Vagina (tissue), 2 donors: ENCODE results near the gene KLHDC4. TPM values are rescaled to one million over a fixed set of nuclear protein-coding genes. Genes with fewer than 3 reads are reported as not detected.

ENCODE experiments used
- DNase-seq, 2 donors: peaks; one replicate each; pipeline ENCODE4 v3.0.0-alpha.2; 2017; ENCODE audit errors: extremely low spot score in 2 of 2
- H3K27ac ChIP-seq: fragments of 200-600 bp; sonication (generic); one replicate; pipeline ENCODE4 v1.5.1; 2019
- H3K27me3 ChIP-seq: fragments of 200-600 bp; sonication (generic); one replicate; pipeline ENCODE4 v1.5.1; 2019
- H3K36me3 ChIP-seq, 2 donors: fragments of 200-600 bp; sonication (generic); one replicate each; pipeline ENCODE4 v1.5.1; 2017 to 2019
- H3K4me1 ChIP-seq: fragments of 200-600 bp; sonication (generic); one replicate; pipeline ENCODE4 v1.5.1; 2019
- H3K4me3 ChIP-seq, 2 donors: fragments of 200-600 bp; sonication (generic); 1 replicate in 1 of 2; 2 replicates in 1 of 2; pipeline ENCODE4 v1.5.1; 2016 to 2019
- H3K9me3 ChIP-seq: fragments of 200-600 bp; sonication (generic); one replicate; pipeline ENCODE4 v1.5.1; 2019
- POLR2A ChIP-seq, 2 donors: fragments of 450-650 bp; IDR thresholded peaks; one replicate each; pipeline ENCODE4 v1.6.1; 2017; ENCODE audit warnings: antibody characterized with exemption in 2 of 2, mild to moderate bottlenecking in 2 of 2, moderate library complexity in 2 of 2
- POLR2AphosphoS5 ChIP-seq, 2 donors: sonication (generic); formaldehyde crosslinking; IDR thresholded peaks; one replicate each; pipeline ENCODE4 v1.9.0; 2017; ENCODE audit warnings: antibody characterized with exemption in 2 of 2, mild to moderate bottlenecking in 2 of 2, low read depth in 1 of 2; ENCODE audit not compliant: insufficient read depth in 1 of 2
- intact Hi-C: fragments of 100-400 bp; cut with DNase I; formaldehyde crosslinking; loops from one replicate; pipeline ENCODE4 v1.15.1; 2023
- total RNA-seq: library from RNA; depleted of rRNA; stranded (reverse); fragments of >200 nt; gene quantifications from one replicate; pipeline ENCODE4 v1.2.3, GENCODE V29; 2016
- TF ChIP-seq, protein P1 (sequence below), 3 experiments: fragments of 450-650 bp in 2 of 3; fragments of 200-600 bp in 1 of 3; sonication (generic) in 1 of 3; IDR thresholded peaks; one replicate each; pipeline ENCODE4 v1.5.1; 2017 to 2019; ENCODE audit warnings: antibody characterized with exemption in 3 of 3, mild to moderate bottlenecking in 2 of 3, moderate library complexity in 2 of 3

The KLHDC4 gene
- total RNA-seq, 1 donor from 2014 or later = 62.9 TPM

DNA sequence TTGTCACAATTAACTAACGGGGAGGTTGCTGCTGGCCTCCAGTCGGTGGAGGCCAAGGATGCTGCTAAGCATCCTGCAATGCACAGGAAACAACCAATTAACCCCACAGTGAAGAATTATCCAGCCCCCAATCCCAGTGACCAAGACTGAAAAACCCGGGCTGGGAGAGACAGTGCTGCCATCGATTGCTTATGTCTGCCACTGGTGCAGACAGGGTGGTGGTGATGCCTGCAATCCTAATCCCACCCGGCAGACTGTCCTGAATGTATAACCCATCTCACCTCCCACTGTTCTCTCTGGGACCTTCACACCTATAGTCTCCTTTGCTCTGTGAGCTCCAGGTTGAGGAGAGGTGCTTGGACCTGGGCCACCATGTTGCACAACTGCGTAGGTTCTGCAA, 42.3 kb upstream of the KLHDC4 start:
- Histone ChIP-seq H3K36me3 (no peaks in the 10 kb centered on the region), H3K27ac (no peak overlapping the region), H3K4me3 (no peak overlapping the region), H3K4me1 (peaks cover 17% of the 10 kb centered on the region), H3K9me3 (no peaks in the 10 kb centered on the region), H3K27me3 (peaks cover 3% of the 10 kb centered on the region)
- intact Hi-C loops = no loop called here
- no peak for DNase-seq
- TF ChIP-seq, protein P1, sequence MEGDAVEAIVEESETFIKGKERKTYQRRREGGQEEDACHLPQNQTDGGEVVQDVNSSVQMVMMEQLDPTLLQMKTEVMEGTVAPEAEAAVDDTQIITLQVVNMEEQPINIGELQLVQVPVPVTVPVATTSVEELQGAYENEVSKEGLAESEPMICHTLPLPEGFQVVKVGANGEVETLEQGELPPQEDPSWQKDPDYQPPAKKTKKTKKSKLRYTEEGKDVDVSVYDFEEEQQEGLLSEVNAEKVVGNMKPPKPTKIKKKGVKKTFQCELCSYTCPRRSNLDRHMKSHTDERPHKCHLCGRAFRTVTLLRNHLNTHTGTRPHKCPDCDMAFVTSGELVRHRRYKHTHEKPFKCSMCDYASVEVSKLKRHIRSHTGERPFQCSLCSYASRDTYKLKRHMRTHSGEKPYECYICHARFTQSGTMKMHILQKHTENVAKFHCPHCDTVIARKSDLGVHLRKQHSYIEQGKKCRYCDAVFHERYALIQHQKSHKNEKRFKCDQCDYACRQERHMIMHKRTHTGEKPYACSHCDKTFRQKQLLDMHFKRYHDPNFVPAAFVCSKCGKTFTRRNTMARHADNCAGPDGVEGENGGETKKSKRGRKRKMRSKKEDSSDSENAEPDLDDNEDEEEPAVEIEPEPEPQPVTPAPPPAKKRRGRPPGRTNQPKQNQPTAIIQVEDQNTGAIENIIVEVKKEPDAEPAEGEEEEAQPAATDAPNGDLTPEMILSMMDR (IDR thresholded peaks at IDR 0.05) = no peak
- TF ChIP-seq POLR2A (IDR thresholded peaks at IDR 0.05) (no peak), POLR2AphosphoS5 (IDR thresholded peaks at IDR 0.05; ENCODE audit: insufficient read depth in 1 of 2, low read depth in 1 of 2) (no peak)

DNA sequence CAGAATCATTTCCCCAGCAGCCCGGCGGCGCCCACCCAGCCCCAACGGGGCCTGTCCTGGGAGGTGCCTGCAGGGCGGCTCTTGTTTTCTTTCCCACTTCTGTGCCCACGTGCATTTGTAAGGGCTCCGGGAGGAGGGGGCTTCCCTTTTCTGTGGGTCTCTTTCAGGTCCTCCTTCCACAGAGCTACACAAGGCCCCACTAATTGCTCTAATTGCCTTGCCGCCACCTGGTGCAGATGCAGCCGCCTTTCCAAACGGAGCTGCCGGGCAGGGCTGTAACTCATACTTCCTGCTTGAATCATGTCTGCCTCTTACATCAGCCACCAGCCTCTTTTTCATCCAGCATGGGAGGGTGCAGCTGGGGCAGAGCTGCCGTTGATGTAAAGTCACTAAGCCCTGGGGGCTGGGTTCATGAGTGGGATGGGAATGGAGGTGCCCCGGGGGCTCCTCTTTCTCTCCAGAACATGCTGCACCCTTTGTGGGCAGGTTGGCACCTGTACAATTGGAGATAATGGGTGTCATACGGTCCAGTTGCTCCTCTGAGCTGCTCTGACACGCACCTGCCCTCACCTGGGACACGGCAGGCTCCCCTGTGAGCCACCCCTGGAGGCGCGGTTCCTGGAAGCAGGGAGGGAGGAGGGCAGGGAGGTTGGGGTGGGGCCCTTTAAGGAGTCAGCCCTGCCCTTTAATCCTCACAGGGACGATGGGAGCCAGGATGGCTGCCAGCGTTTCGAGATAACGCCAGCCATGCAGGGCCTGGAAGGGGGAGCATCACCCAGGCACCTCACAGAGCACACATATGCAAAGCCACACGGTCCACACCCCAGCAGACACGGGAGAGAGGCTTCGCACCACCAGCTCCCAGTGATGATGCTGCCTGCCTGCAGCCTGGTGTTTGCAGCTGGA, 41.1 kb upstream of the KLHDC4 start:
- DNase-seq = peak in 1 of 2 donors; percentile 93
- peak; percentile 43 to 58 for TF ChIP-seq POLR2AphosphoS5 (IDR thresholded peaks at IDR 0.05; ENCODE audit: insufficient read depth in 1 of 2, low read depth in 1 of 2)
- TF ChIP-seq POLR2A (IDR thresholded peaks at IDR 0.05) = no peak
- TF ChIP-seq, protein P1 (IDR thresholded peaks at IDR 0.05) = no peak
- H3K4me3 ChIP-seq = peak overlapping the region; percentile 2 to 31
- H3K9me3 ChIP-seq = no peaks in the 10 kb centered on the region
- H3K27ac ChIP-seq = no peak overlapping the region
- intact Hi-C loops = no loop called here
- peaks cover 17% of the 10 kb centered on the region for H3K4me1 ChIP-seq
- no peaks in the 10 kb centered on the region for H3K36me3 ChIP-seq
- peaks cover 3% of the 10 kb centered on the region for H3K27me3 ChIP-seq

DNA sequence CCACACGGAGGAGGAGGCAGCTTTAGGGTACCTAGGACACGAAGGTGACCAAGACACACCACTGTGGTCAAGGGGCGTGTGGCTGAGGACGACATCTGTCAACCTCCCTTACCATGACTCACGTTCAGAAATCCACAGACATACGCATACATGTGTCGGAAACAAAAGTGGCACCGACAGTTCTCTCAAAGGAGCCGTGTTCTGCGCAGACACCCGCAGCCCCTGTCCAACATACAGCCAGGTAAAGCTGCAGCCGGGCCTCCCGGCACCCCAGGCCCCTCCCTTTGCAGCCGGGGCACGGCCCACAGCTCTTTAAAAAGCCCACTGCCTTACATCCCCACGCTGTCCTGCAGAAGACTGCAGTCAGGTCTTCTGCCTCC, 40.5 kb upstream of the KLHDC4 start:
- H3K36me3 ChIP-seq = no peaks in the 10 kb centered on the region
- intact Hi-C loops = no loop called here
- H3K27ac ChIP-seq = no peak overlapping the region
- DNase-seq = no peak
- peaks cover 3% of the 10 kb centered on the region for H3K27me3 ChIP-seq
- peaks cover 17% of the 10 kb centered on the region for H3K4me1 ChIP-seq
- TF ChIP-seq, protein P1 (IDR thresholded peaks at IDR 0.05) = no peak
- no peak for TF ChIP-seq POLR2A (IDR thresholded peaks at IDR 0.05)
- TF ChIP-seq POLR2AphosphoS5 (IDR thresholded peaks at IDR 0.05; ENCODE audit: insufficient read depth in 1 of 2, low read depth in 1 of 2) = no peak
- no peaks in the 10 kb centered on the region for H3K9me3 ChIP-seq
- peak overlapping the region; percentile 2 to 31 for H3K4me3 ChIP-seq

DNA sequence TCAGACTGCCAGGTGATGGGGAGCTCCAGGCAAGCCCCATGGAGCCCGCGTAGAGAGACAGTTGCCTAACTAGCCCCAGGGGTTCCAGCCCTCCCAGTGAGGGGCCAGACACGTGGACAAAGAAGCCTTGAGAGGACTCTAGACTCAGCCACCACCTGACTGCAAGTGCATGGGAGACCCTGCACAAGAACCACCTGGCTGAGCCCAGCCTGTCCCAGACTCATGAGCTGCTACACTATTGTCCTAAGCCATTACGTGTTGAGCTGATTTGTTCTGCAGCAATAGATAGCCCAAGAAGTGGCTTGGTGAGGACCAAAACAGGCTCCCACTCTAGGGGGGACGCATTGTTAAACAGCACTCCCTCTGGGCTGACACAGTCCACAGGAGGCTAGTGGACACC, 37.6 kb upstream of the KLHDC4 start:
- H3K27ac ChIP-seq = no peak overlapping the region
- DNase-seq = no peak
- intact Hi-C loops = no loop called here
- H3K4me3 ChIP-seq = no peak overlapping the region
- H3K9me3 ChIP-seq = no peaks in the 10 kb centered on the region
- H3K4me1 ChIP-seq = peaks cover 17% of the 10 kb centered on the region
- H3K36me3 ChIP-seq = no peaks in the 10 kb centered on the region
- peaks cover 3% of the 10 kb centered on the region for H3K27me3 ChIP-seq
- TF ChIP-seq, protein P1 (IDR thresholded peaks at IDR 0.05) = no peak
- no peak for TF ChIP-seq POLR2A (IDR thresholded peaks at IDR 0.05)
- TF ChIP-seq POLR2AphosphoS5 (IDR thresholded peaks at IDR 0.05; ENCODE audit: insufficient read depth in 1 of 2, low read depth in 1 of 2) = no peak

DNA sequence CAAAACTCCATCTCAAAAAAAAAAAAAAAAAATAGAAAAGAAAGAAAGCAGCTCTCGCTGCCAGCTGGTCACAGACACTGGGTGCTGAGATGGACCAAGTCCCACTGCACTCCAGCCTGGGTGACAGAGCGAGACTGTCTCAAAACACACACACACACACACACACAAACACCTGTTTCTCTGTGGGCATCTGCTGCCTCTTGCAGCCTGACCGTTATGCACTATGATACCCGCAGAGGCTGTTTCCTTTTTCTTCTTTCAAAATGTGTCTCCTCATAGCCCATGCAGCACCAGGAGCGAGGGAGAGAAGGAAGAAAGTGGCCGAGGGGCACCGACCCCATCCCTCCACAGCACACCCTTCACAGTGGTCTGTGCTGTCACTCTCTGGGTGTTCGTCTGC, 36.9 kb upstream of the KLHDC4 start:
- Histone ChIP-seq H3K36me3 (no peaks in the 10 kb centered on the region), H3K4me1 (peaks cover 17% of the 10 kb centered on the region), H3K27ac (no peak overlapping the region), H3K4me3 (no peak overlapping the region), H3K9me3 (no peaks in the 10 kb centered on the region), H3K27me3 (peaks cover 3% of the 10 kb centered on the region)
- intact Hi-C loops = no loop called here
- TF ChIP-seq, protein P1 (IDR thresholded peaks at IDR 0.05) = no peak
- no peak for TF ChIP-seq POLR2A (IDR thresholded peaks at IDR 0.05)
- TF ChIP-seq POLR2AphosphoS5 (IDR thresholded peaks at IDR 0.05; ENCODE audit: insufficient read depth in 1 of 2, low read depth in 1 of 2) = no peak
- DNase-seq = no peak
